ENCODE measurements around the gene WWOX.

WWOX gene

GRCh38 chr16:78324649-78325285 lies 225.3 kb downstream of the WWOX start:
- no peak for ATAC-seq
- TF ChIP-seq POU6F1 (CRISPR knock-in tag; IDR thresholded peaks at IDR 0.05; ENCODE audit: borderline replicate concordance, low read depth) = no peak
- TF ChIP-seq ISL1 (CRISPR knock-in tag; IDR thresholded peaks at IDR 0.05) = peak; percentile 71

GRCh38 chr16:78325468-78326352 lies 226.3 kb downstream of the WWOX start:
- TF ChIP-seq TSHZ2 (CRISPR knock-in tag; IDR thresholded peaks at IDR 0.05) (no peak), CSDC2 (CRISPR knock-in tag; IDR thresholded peaks at IDR 0.05) (no peak), ARNTL (CRISPR knock-in tag; IDR thresholded peaks at IDR 0.05; ENCODE audit: borderline replicate concordance, low read depth) (no peak), POU6F1 (CRISPR knock-in tag; IDR thresholded peaks at IDR 0.05; ENCODE audit: borderline replicate concordance, low read depth) (no peak), ZFP3 (CRISPR knock-in tag; IDR thresholded peaks at IDR 0.05) (no peak), ESRRG (CRISPR knock-in tag; IDR thresholded peaks at IDR 0.05) (no peak), ZC3H10 (CRISPR knock-in tag; IDR thresholded peaks at IDR 0.05) (no peak), TCF4 (CRISPR knock-in tag; IDR thresholded peaks at IDR 0.05; ENCODE audit: borderline replicate concordance) (no peak), ZNF8 (CRISPR knock-in tag; IDR thresholded peaks at IDR 0.05) (no peak), ZNF565 (CRISPR knock-in tag; conservative IDR thresholded peaks at IDR 0.05; ENCODE audit: low read depth) (no peak), GLIS3 (CRISPR knock-in tag; IDR thresholded peaks at IDR 0.05) (no peak), TOX (CRISPR knock-in tag; IDR thresholded peaks at IDR 0.05; ENCODE audit: borderline replicate concordance) (no peak), CSRNP3 (CRISPR knock-in tag; IDR thresholded peaks at IDR 0.05) (no peak), PATZ1 (CRISPR knock-in tag; IDR thresholded peaks at IDR 0.05; ENCODE audit: borderline replicate concordance) (no peak), RARB (CRISPR knock-in tag; IDR thresholded peaks at IDR 0.05) (no peak), BACH2 (CRISPR knock-in tag; IDR thresholded peaks at IDR 0.05; ENCODE audit: borderline replicate concordance) (no peak), OSR1 (CRISPR knock-in tag; IDR thresholded peaks at IDR 0.05) (no peak), SNAI2 (CRISPR knock-in tag; IDR thresholded peaks at IDR 0.05) (no peak), ZFP30 (CRISPR knock-in tag; IDR thresholded peaks at IDR 0.05) (no peak)
- no peak for ATAC-seq

Measured in SK-N-SH treated with all-trans-retinoic acid at 6 μM for 48 hours (cell line).